Osteocyte (in vitro differentiated cells): Measurements from ENCODE around the gene LMNA. TPM values are rescaled to one million over a fixed set of nuclear protein-coding genes. Genes with fewer than 3 reads are reported as not detected.

Experiments
- DNase-seq: peaks from one replicate; pipeline ENCODE4 v3.0.0; 2021; ENCODE audit warnings: mixed read lengths; ENCODE audit not compliant: unreplicated experiment; ENCODE audit errors: extremely low spot score
- H3K27ac Mint-ChIP-seq: one replicate; pipeline ENCODE4 v1.8.0; 2021; ENCODE audit warnings: mild to moderate bottlenecking, mixed read lengths; ENCODE audit not compliant: unreplicated experiment
- H3K27me3 Mint-ChIP-seq: one replicate; pipeline ENCODE4 v1.8.0; 2021; ENCODE audit warnings: mixed read lengths; ENCODE audit not compliant: unreplicated experiment
- H3K36me3 Mint-ChIP-seq: one replicate; pipeline ENCODE4 v1.8.0; 2021; ENCODE audit warnings: mixed read lengths; ENCODE audit not compliant: unreplicated experiment
- H3K4me1 Mint-ChIP-seq: one replicate; pipeline ENCODE4 v1.8.0; 2021; ENCODE audit warnings: mixed read lengths; ENCODE audit not compliant: unreplicated experiment
- H3K4me3 Mint-ChIP-seq: one replicate; pipeline ENCODE4 v1.8.0; 2021; ENCODE audit warnings: mild to moderate bottlenecking, moderate library complexity, mixed read lengths; ENCODE audit not compliant: unreplicated experiment
- H3K9me3 Mint-ChIP-seq: one replicate; pipeline ENCODE4 v1.8.0; 2021; ENCODE audit warnings: mixed read lengths; ENCODE audit not compliant: unreplicated experiment
- CTCF ChIP-seq: fragments of 200-600 bp; sonication (generic); IDR thresholded peaks from 2 replicates; pipeline ENCODE4 v1.5.0; 2021; ENCODE audit warnings: antibody characterized with exemption, mild to moderate bottlenecking, moderate library complexity
- total RNA-seq: library from RNA; stranded (reverse); gene quantifications from 2 replicates; pipeline ENCODE4 v1.2.1, GENCODE V29; 2021

The LMNA gene
- total RNA-seq, 1 donor from 2014 or later, result 792 TPM

GRCh38 chr1:156104065-156104810 is 10.3 kb upstream of the LMNA start:
- no peak for TF ChIP-seq CTCF
- Mint-ChIP-seq H3K9me3 (no peaks in the 10 kb centered on the region), H3K36me3 (no peaks in the 10 kb centered on the region), H3K4me1 (peaks cover 78% of the 10 kb centered on the region), H3K27ac (peak overlapping the region; percentile 99), H3K27me3 (no peaks in the 10 kb centered on the region), H3K4me3 (peak overlapping the region; percentile 64)
- DNase-seq, result peak; percentile 98

GRCh38 chr1:156104861-156105832 is 9.4 kb upstream of the LMNA start:
- no peaks in the 10 kb centered on the region for H3K36me3 Mint-ChIP-seq
- no peak for TF ChIP-seq CTCF
- no peaks in the 10 kb centered on the region for H3K27me3 Mint-ChIP-seq
- H3K27ac Mint-ChIP-seq, result peak overlapping the region; percentile 99
- peaks cover 82% of the 10 kb centered on the region for H3K4me1 Mint-ChIP-seq
- no peak for DNase-seq
- H3K9me3 Mint-ChIP-seq, result no peaks in the 10 kb centered on the region
- peak overlapping the region; percentile 57 for H3K4me3 Mint-ChIP-seq

- H3K36me3 Mint-ChIP-seq, result no peaks in the 10 kb centered on the region
- H3K4me1 Mint-ChIP-seq, result peaks cover 73% of the 10 kb centered on the region
- peak overlapping the region; percentile 44 for H3K4me3 Mint-ChIP-seq
- no peaks in the 10 kb centered on the region for H3K9me3 Mint-ChIP-seq
- no peak for DNase-seq
- H3K27me3 Mint-ChIP-seq, result no peaks in the 10 kb centered on the region
- no peak for TF ChIP-seq CTCF
- H3K27ac Mint-ChIP-seq, result peak overlapping the region; percentile 99
Observed at GRCh38 chr1:156106624-156107488, 7.7 kb upstream of the LMNA start.

- no peaks in the 10 kb centered on the region for H3K36me3 Mint-ChIP-seq
- no peaks in the 10 kb centered on the region for H3K9me3 Mint-ChIP-seq
- no peak overlapping the region for H3K4me3 Mint-ChIP-seq
- peak overlapping the region; percentile 99 for H3K27ac Mint-ChIP-seq
- DNase-seq, result no peak
- H3K27me3 Mint-ChIP-seq, result no peaks in the 10 kb centered on the region
- H3K4me1 Mint-ChIP-seq, result peaks cover 73% of the 10 kb centered on the region
- TF ChIP-seq CTCF, result no peak
Observed at GRCh38 chr1:156108057-156108456, 6.5 kb upstream of the LMNA start.
